Calu3 (cell line): ENCODE measurements around the gene BOK. TPM values are rescaled to one million over a fixed set of nuclear protein-coding genes. Genes with fewer than 3 reads are reported as not detected.

Source experiments
- BruUV-seq: library from RNA; stranded (reverse); fragments of 400-500 nt; replicated peaks from 2 replicates; lab custom pipeline; 2021; lab: Mats Ljungman, UMichigan
- CTCF ChIA-PET: fragments of 300-600 bp; sonication (Branson Sonifier 250); formaldehyde crosslinking; loops from one replicate; lab custom pipeline; 2022; ENCODE audit warnings: antibody characterized with exemption; lab: Charles Lee
- DNase-seq: peaks from one replicate; pipeline ENCODE4 v3.0.0; 2022
- H3K27ac Mint-ChIP-seq: one replicate; pipeline ENCODE4 v1.8.0; 2022; ENCODE audit warnings: mixed read lengths; ENCODE audit not compliant: unreplicated experiment
- H3K27me3 Mint-ChIP-seq: one replicate; pipeline ENCODE4 v1.8.0; 2022; ENCODE audit warnings: mixed read lengths; ENCODE audit not compliant: unreplicated experiment
- H3K36me3 Mint-ChIP-seq: one replicate; pipeline ENCODE4 v1.8.0; 2022; ENCODE audit warnings: mild to moderate bottlenecking, moderate library complexity, mixed read lengths; ENCODE audit not compliant: insufficient read depth, unreplicated experiment
- H3K4me1 Mint-ChIP-seq: one replicate; pipeline ENCODE4 v1.8.0; 2022; ENCODE audit warnings: mild to moderate bottlenecking, low read depth, mixed read lengths; ENCODE audit not compliant: unreplicated experiment
- H3K4me3 Mint-ChIP-seq: one replicate; pipeline ENCODE4 v1.8.0; 2022; ENCODE audit warnings: mild to moderate bottlenecking, low read depth, moderate library complexity, mixed read lengths; ENCODE audit not compliant: unreplicated experiment
- H3K9me3 Mint-ChIP-seq: one replicate; pipeline ENCODE4 v1.8.0; 2022; ENCODE audit warnings: low read depth, mixed read lengths; ENCODE audit not compliant: unreplicated experiment
- intact Hi-C: fragments of 100-400 bp; cut with micrococcal nuclease; formaldehyde crosslinking; loops from one replicate; pipeline ENCODE4 v1.10.0; 2022; ENCODE audit not compliant: unreplicated experiment
- total RNA-seq: library from RNA; stranded (reverse); gene quantifications from 2 replicates; pipeline ENCODE4 v1.2.3, GENCODE V29; 2022
- TF ChIP-seq, protein P1 (sequence below): fragments of 200-600 bp; IDR thresholded peaks from one replicate; pipeline ENCODE4 v1.8.0; 2022; ENCODE audit warnings: antibody characterized with exemption; ENCODE audit not compliant: unreplicated experiment

Gene BOK
- total RNA-seq, 1 experiment from 2014 or later = 30.1 TPM

DNA sequence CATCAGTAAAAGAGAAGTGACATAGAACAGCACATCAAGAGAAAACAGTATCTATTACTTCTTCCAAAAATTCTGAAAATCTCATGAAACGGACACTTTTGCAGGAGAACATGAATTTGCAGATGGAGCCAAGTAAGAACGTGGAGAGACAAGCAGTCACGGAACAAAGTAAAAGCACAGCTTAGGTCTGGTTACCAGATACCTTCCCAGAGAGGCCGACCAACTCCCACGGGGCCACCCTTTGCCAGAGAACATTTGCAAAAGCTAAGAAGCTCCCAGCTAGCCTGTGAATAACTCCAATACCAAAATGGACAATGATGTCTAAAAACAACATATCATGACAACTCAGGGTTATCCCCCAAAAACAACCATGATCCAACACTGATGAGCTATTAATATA lies 39.5 kb downstream of the BOK start:
- CTCF ChIA-PET = interaction anchor here (0.7 to 1.5 kb wide), 5 partner anchors 11 to 94 kb away, joined by 3 to 9 read pairs (median 4); partner anchors contain the start of gene BOK
- H3K4me3 Mint-ChIP-seq = no peak overlapping the region

DNA sequence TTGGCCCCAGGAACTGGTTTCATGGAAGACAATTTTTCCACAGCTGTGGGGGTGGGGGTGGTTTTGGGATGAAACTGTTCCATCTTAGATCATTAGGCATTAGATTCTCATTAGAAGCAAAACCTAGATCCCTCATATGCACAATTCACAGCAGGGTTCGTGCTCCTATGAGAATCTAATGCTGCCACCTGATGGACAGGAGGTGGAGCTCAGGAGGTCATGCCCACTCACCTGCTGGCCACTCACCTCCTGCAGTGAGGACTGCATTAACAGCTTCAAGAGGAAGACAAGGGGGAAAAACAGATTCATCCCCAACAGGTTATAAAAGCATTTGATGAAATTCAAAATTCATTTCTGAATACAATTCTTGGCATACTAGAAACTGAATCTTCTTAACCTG lies 39.9 kb downstream of the BOK start:
- DNase-seq = peak; percentile 58
- H3K4me1 Mint-ChIP-seq = no peaks in the 10 kb centered on the region
- BruUV-seq = no TSS peak
- no peak overlapping the region for H3K4me3 Mint-ChIP-seq
- H3K27ac Mint-ChIP-seq = no peak overlapping the region
- intact Hi-C loops = loop anchor here (5.0 kb wide), 1 partner anchor 91 kb away; the partner anchor contains the start of gene STK25
- TF ChIP-seq, protein P1, sequence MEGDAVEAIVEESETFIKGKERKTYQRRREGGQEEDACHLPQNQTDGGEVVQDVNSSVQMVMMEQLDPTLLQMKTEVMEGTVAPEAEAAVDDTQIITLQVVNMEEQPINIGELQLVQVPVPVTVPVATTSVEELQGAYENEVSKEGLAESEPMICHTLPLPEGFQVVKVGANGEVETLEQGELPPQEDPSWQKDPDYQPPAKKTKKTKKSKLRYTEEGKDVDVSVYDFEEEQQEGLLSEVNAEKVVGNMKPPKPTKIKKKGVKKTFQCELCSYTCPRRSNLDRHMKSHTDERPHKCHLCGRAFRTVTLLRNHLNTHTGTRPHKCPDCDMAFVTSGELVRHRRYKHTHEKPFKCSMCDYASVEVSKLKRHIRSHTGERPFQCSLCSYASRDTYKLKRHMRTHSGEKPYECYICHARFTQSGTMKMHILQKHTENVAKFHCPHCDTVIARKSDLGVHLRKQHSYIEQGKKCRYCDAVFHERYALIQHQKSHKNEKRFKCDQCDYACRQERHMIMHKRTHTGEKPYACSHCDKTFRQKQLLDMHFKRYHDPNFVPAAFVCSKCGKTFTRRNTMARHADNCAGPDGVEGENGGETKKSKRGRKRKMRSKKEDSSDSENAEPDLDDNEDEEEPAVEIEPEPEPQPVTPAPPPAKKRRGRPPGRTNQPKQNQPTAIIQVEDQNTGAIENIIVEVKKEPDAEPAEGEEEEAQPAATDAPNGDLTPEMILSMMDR = peak; percentile 36
- no peaks in the 10 kb centered on the region for H3K27me3 Mint-ChIP-seq
- H3K9me3 Mint-ChIP-seq = no peaks in the 10 kb centered on the region
- peaks cover 23% of the 10 kb centered on the region for H3K36me3 Mint-ChIP-seq
- CTCF ChIA-PET = interaction anchor here (0.6 to 1.5 kb wide), 8 partner anchors 11 to 520 kb away, joined by 3 to 9 read pairs (median 4); partner anchors contain the start of gene BOK

More for the DNA sequence above, 39.5 kb downstream of the BOK start:
- Mint-ChIP-seq H3K9me3 (no peaks in the 10 kb centered on the region), H3K4me1 (no peaks in the 10 kb centered on the region), H3K27me3 (no peaks in the 10 kb centered on the region), H3K27ac (no peak overlapping the region), H3K36me3 (peaks cover 27% of the 10 kb centered on the region)
- BruUV-seq = no TSS peak
- DNase-seq = no peak
- TF ChIP-seq, protein P1 = no peak
- intact Hi-C loops = loop anchor here (5.0 kb wide), 1 partner anchor 91 kb away; the partner anchor contains the start of gene STK25

DNA sequence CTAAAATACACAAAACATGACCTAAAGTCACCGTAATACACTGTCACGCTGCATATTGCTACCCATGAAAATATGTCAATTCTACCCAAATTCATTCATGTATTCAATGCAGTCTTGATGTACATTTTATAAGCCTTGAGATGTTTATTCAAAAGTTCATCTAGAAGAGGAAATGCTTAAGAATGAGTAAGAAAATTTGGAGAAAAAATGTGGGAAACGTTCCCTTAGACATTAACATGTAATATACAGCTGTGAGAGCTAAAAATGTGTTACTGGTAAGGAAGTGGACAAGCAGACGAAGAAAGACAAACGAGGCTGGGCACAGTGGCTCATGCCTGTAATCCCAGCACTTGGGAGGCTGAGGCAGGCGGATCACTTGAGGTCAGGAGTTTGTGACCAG lies 41.1 kb downstream of the BOK start:
- Mint-ChIP-seq H3K36me3 (peaks cover 17% of the 10 kb centered on the region), H3K27ac (no peak overlapping the region), H3K4me3 (no peak overlapping the region), H3K4me1 (no peaks in the 10 kb centered on the region), H3K9me3 (no peaks in the 10 kb centered on the region), H3K27me3 (no peaks in the 10 kb centered on the region)
- CTCF ChIA-PET = no interaction called here
- TF ChIP-seq, protein P1 = no peak
- BruUV-seq = no TSS peak
- DNase-seq = no peak
- intact Hi-C loops = loop anchor here (5.0 kb wide), 1 partner anchor 92 kb away; the partner anchor contains the start of gene STK25

DNA sequence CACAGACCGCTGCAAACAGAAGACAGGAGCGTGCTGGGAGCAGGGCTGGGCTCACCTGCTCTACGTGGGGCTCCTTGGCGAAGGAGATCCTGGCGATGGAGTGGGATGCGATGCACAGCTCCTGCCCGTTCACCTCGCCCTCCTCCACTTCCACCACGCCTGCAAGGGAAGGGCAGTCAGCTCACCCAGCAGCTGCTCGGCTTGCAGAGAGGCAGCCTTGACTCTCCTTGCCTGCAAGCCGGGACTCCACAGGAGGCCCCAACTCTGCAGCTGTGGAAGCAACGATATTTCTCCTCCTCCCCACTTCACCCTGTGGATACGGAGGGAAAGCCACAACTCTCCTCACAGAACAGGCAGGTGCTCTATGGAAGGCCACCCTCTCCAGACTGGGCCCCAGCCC lies 43.3 kb downstream of the BOK start:
- Mint-ChIP-seq H3K36me3 (peaks cover 21% of the 10 kb centered on the region), H3K9me3 (no peaks in the 10 kb centered on the region), H3K4me3 (no peak overlapping the region), H3K4me1 (no peaks in the 10 kb centered on the region), H3K27me3 (no peaks in the 10 kb centered on the region), H3K27ac (no peak overlapping the region)
- DNase-seq = no peak
- CTCF ChIA-PET = no interaction called here
- TF ChIP-seq, protein P1 = no peak
- no TSS peak for BruUV-seq
- intact Hi-C loops = no loop called here
